ENCODE data around the gene KPNA6.

DNA sequence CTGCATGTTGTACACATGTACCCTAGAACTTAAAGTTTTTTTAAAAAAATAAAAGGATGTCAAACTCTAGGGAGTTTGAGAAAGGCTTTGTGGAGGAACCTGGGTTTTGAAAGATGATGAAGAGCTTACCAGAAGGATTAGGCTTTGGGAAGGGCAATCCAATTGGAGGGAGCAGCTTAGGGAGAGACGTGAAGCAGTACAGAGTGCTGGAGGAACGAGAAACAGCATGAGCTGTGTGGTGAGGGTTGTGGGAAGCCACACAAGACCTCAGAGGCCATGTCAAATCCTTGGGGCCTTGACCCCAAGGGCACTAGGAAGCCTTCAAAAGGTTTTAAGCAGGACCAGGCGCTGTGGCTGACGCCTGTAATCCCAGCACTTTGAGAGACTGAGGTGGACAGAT lies 8.4 kb upstream of the KPNA6 start:
- TF ChIP-seq, protein P1, sequence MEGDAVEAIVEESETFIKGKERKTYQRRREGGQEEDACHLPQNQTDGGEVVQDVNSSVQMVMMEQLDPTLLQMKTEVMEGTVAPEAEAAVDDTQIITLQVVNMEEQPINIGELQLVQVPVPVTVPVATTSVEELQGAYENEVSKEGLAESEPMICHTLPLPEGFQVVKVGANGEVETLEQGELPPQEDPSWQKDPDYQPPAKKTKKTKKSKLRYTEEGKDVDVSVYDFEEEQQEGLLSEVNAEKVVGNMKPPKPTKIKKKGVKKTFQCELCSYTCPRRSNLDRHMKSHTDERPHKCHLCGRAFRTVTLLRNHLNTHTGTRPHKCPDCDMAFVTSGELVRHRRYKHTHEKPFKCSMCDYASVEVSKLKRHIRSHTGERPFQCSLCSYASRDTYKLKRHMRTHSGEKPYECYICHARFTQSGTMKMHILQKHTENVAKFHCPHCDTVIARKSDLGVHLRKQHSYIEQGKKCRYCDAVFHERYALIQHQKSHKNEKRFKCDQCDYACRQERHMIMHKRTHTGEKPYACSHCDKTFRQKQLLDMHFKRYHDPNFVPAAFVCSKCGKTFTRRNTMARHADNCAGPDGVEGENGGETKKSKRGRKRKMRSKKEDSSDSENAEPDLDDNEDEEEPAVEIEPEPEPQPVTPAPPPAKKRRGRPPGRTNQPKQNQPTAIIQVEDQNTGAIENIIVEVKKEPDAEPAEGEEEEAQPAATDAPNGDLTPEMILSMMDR (IDR thresholded peaks at IDR 0.05; ENCODE audit: borderline replicate concordance, extremely low read depth, low read length, poor library complexity, severe bottlenecking), result no peak
- no peak for TF ChIP-seq EZH2 (IDR thresholded peaks at IDR 0.05; ENCODE audit: borderline replicate concordance, low read depth, low read length, severe bottlenecking)
